SU-DHL-6 (cell line): ENCODE measurements around the gene ABLIM1.

ENCODE experiments used
- H2AFZ ChIP-seq: fragments of 200-600 bp; sonication (generic); 2 replicates; pipeline ENCODE4 v1.6.1; 2014; ENCODE audit warnings: low read depth, mild to moderate bottlenecking, moderate library complexity, mixed read lengths, antibody characterized with exemption, low read length; ENCODE audit not compliant: severe bottlenecking
- H3F3A ChIP-seq: fragments of 200-600 bp; shearing (Covaris generic); 2 replicates; pipeline ENCODE4 v1.6.0; 2016; ENCODE audit warnings: antibody characterized with exemption, mild to moderate bottlenecking; ENCODE audit not compliant: insufficient read depth
- H3K27ac ChIP-seq: fragments of 200-600 bp; sonication (generic); 2 replicates; pipeline ENCODE4 v1.5.1; 2016; ENCODE audit warnings: low read depth, mild to moderate bottlenecking, low read length, moderate library complexity, mixed read lengths
- H3K27me3 ChIP-seq: fragments of 200-600 bp; sonication (generic), shearing (Covaris generic); 2 replicates; pipeline ENCODE4 v1.6.0; 2014; ENCODE audit warnings: mild to moderate bottlenecking, low read length
- H3K36me3 ChIP-seq: fragments of 200-600 bp; sonication (generic); 2 replicates; pipeline ENCODE4 v1.6.1; 2014; ENCODE audit warnings: mild to moderate bottlenecking, low read length, mixed read lengths
- H3K4me2 ChIP-seq: fragments of 300-600, 200-600 bp; shearing (Covaris generic), sonication (generic); 2 replicates; pipeline ENCODE4 v1.6.0; 2014; ENCODE audit warnings: low read length, low read depth, mild to moderate bottlenecking; ENCODE audit not compliant: poor library complexity, severe bottlenecking
- H3K4me3 ChIP-seq: fragments of 200-600 bp; sonication (generic); 2 replicates; pipeline ENCODE4 v1.5.1; 2014; ENCODE audit warnings: antibody characterized with exemption, low read length, mild to moderate bottlenecking, mixed read lengths; ENCODE audit not compliant: insufficient read depth, poor library complexity, severe bottlenecking
- H3K79me2 ChIP-seq: fragments of 200-600 bp; sonication (generic); 2 replicates; pipeline ENCODE4 v1.6.1; 2014; ENCODE audit warnings: mild to moderate bottlenecking, low read length, moderate library complexity; ENCODE audit not compliant: insufficient read depth
- H3K9ac ChIP-seq: fragments of 200-600 bp; sonication (generic); 2 replicates; pipeline ENCODE4 v1.7.0; 2014; ENCODE audit warnings: mild to moderate bottlenecking, low read length
- H3K9me2 ChIP-seq: fragments of 200-600 bp; sonication (generic); replicated peaks from 2 replicates; pipeline ENCODE4 v1.6.1; 2014; ENCODE audit warnings: low read length; ENCODE audit not compliant: insufficient read depth
- H3K9me3 ChIP-seq: fragments of 200-600 bp; sonication (generic); 2 replicates; pipeline ENCODE4 v1.6.1; 2014; ENCODE audit warnings: low read length, mixed read lengths; ENCODE audit not compliant: insufficient read depth
- H4K20me1 ChIP-seq: fragments of 200-600 bp; sonication (generic); 2 replicates; pipeline ENCODE4 v1.6.1; 2014; ENCODE audit warnings: low read depth, mild to moderate bottlenecking, antibody characterized with exemption, low read length, moderate library complexity, mixed read lengths
- CTCF ChIP-seq: fragments of 200-600 bp; sonication (generic); IDR thresholded peaks from one replicate; pipeline ENCODE4 v1.5.1; 2017; ENCODE audit warnings: antibody characterized with exemption, mild to moderate bottlenecking, low read length, moderate library complexity; ENCODE audit not compliant: insufficient read depth, poor library complexity, severe bottlenecking
- EZH2phosphoT487 ChIP-seq: fragments of 200-600 bp; sonication (generic), shearing (Covaris generic); conservative IDR thresholded peaks from 2 replicates; pipeline ENCODE4 v1.6.1; 2018; ENCODE audit warnings: mild to moderate bottlenecking, antibody characterized with exemption, low read length, moderate library complexity, mixed read lengths

ABLIM1 gene

GRCh38 chr10:114498413-114499111, 159.5 kb downstream of the ABLIM1 start:
- Histone ChIP-seq H2AFZ (no peak overlapping the region), H3K9ac (peak overlapping the region; percentile 78), H3K79me2 (peaks cover 25% of the 10 kb centered on the region; the same call in 1 of the 2 replicates)

DNA sequence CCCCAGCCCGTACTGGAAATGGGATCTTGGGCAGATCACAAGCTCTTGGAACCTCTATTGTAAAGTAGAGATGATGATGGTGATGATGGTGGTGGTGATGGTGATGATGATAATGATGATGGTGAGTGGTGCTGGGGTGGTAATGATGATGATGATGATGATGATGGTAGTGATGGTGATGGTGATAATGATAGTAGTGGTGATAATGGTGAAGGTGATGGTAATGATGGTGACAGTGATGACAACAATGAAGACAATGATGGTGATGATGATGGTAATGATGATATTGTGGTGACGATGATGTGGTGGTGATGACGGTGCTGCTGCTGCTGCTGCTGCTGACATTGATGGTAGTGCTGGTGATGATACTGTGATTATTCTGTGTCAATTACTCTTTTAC, 162.8 kb downstream of the ABLIM1 start:
- no peaks in the 10 kb centered on the region for H4K20me1 ChIP-seq
- peaks cover 46% of the 10 kb centered on the region for H3F3A ChIP-seq
- no peak for TF ChIP-seq CTCF
- no peak for TF ChIP-seq EZH2phosphoT487
- H3K9me2 ChIP-seq = no peaks in the 10 kb centered on the region
- H3K27me3 ChIP-seq = no peaks in the 10 kb centered on the region
- peak overlapping the region; percentile 98 for H3K27ac ChIP-seq
- peaks cover 18% of the 10 kb centered on the region for H3K36me3 ChIP-seq
- no peak overlapping the region for H3K4me2 ChIP-seq
- H3K79me2 ChIP-seq = peaks cover 29% of the 10 kb centered on the region; the same call in 1 of the 2 replicates
- no peak overlapping the region for H2AFZ ChIP-seq
- no peaks in the 10 kb centered on the region for H3K9me3 ChIP-seq
- H3K9ac ChIP-seq = no peak overlapping the region
- no peak overlapping the region for H3K4me3 ChIP-seq

More at GRCh38 chr10:114498413-114499111, 159.5 kb downstream of the ABLIM1 start:
- no peaks in the 10 kb centered on the region for H4K20me1 ChIP-seq
- peaks cover 46% of the 10 kb centered on the region for H3F3A ChIP-seq
- H3K9me3 ChIP-seq = no peaks in the 10 kb centered on the region
- peak overlapping the region; percentile 31 for H3K4me3 ChIP-seq
- peaks cover 14% of the 10 kb centered on the region for H3K36me3 ChIP-seq
- peak overlapping the region; percentile 84 for H3K4me2 ChIP-seq
- H3K27ac ChIP-seq = peak overlapping the region; percentile 98
- H3K27me3 ChIP-seq = no peaks in the 10 kb centered on the region
- H3K9me2 ChIP-seq = no peaks in the 10 kb centered on the region
- TF ChIP-seq EZH2phosphoT487 = no peak
- TF ChIP-seq CTCF = no peak

DNA sequence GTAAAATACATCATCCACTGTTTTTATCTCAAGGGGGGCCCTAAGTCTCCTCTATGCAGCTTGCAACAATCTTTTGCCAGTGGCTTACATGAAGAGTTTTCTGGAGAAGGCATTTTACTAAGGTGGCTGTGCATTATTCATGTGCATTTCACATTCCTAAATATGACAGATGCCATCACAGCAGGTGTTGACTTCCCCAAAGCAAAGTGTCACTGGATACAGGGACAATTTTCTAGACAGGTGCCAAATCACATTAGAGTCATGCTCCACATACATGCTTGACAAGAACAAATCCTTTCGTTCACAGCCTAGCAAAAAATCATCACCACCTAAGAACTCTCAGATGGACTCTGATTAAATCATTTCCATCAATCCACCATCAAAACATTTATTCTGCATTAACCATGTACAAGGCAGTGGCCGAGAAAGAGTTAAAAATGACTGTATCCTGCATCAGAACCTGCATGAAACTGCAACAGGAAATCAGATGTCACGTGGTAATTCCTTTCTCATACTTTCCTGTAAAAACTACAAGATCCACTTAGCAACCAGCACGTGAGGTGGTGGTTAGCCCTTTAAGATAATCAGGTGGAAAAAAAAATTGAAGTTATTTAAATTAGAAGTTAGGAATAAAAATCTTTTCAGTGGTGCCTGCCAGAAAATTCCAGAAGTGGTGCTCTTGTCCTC, 165.6 kb downstream of the ABLIM1 start:
- Histone ChIP-seq H3K9me3 (no peaks in the 10 kb centered on the region), H3K79me2 (peaks cover 29% of the 10 kb centered on the region; the same call in 1 of the 2 replicates), H2AFZ (no peak overlapping the region), H3K36me3 (peaks cover 18% of the 10 kb centered on the region), H3F3A (peaks cover 18% of the 10 kb centered on the region), H3K4me2 (peak overlapping the region; percentile 18), H4K20me1 (no peaks in the 10 kb centered on the region), H3K9me2 (no peaks in the 10 kb centered on the region), H3K9ac (no peak overlapping the region), H3K27ac (peak overlapping the region; percentile 5; the same call in 1 of the 2 replicates), H3K27me3 (no peaks in the 10 kb centered on the region), H3K4me3 (no peak overlapping the region)
- no peak for TF ChIP-seq EZH2phosphoT487
- TF ChIP-seq CTCF = no peak
